Fibroblast of upper back skin (primary cell): Measurements from ENCODE around the gene PKHD1.
A peak's percentile ranks its signal among the peaks of the same experiment; 100 is the strongest.

Source experiments
- DNase-seq: peaks from one replicate; pipeline ENCODE4 v3.0.0-alpha.2; 2013

PKHD1 gene, protein sequence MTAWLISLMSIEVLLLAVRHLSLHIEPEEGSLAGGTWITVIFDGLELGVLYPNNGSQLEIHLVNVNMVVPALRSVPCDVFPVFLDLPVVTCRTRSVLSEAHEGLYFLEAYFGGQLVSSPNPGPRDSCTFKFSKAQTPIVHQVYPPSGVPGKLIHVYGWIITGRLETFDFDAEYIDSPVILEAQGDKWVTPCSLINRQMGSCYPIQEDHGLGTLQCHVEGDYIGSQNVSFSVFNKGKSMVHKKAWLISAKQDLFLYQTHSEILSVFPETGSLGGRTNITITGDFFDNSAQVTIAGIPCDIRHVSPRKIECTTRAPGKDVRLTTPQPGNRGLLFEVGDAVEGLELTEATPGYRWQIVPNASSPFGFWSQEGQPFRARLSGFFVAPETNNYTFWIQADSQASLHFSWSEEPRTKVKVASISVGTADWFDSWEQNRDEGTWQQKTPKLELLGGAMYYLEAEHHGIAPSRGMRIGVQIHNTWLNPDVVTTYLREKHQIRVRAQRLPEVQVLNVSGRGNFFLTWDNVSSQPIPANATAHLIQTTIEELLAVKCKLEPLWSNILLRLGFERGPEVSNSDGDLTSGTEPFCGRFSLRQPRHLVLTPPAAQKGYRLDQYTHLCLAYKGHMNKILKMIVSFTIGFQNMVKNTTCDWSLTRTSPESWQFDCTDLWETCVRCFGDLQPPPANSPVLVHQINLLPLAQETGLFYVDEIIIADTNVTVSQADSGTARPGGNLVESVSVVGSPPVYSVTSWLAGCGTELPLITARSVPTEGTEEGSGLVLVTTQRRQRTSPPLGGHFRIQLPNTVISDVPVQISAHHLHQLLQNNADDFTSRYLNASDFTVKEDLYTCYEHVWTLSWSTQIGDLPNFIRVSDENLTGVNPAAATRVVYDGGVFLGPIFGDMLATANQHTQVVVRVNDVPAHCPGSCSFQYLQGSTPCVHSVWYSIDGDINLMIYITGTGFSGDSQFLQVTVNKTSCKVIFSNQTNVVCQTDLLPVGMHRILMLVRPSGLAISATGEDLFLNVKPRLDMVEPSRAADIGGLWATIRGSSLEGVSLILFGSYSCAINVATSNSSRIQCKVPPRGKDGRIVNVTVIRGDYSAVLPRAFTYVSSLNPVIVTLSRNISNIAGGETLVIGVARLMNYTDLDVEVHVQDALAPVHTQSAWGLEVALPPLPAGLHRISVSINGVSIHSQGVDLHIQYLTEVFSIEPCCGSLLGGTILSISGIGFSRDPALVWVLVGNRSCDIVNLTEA (N-terminal part only)

GRCh38 chr6:52087498-52087999 is at the start of gene PKHD1:
Gene PKHD1 (minus strand): TSS chr6:52087613. CDS start chr6:52084933, 2,680 bp downstream.
- peak; percentile 1 for DNase-seq

DNA sequence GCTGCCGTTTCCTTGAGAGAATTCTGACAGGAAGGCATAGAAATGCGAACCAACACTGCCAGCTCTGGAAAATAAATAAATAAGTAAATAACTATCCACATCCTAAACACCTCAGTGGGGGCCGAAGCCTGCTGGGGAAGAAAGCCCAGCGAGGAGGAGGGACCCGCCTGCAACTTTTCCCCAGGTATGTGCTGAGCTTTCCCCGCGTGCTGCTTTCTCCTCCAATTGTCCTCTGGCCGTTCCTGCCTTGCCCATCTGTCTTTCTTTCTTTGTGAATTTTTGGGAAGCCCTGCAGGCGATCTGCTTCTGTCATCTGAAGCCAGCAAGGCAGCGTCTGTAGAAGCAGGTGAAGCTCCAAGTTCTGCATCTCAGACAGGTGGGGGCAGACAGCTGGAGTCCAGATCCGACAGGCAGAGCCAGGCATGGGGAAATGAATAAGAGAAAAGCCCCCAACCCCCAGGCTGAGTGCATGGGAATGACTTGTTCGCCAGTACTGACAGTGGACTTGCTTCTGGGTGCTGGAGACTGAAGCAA is 49.6 kb upstream of the PKHD1 start:
- DNase-seq = no peak

DNA sequence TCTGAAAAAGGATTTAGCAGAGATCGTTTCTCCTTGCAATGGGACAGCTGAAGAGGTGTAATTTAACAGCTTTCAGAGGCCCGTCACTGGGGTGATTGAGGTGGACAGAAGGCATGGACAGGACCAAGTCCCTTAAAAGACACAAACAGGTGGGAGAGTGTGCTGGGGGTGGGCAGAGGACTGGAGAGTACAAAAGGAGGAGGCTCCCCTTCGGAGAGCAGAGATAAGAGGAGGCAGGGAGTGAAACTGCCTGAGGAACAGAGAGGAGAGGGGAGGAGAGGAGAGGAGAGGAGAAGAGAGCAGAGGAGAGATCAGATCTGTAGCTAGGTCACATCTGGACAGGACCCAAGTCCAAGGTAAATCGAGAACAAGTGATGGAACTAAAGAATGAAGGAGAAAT is 48.6 kb upstream of the PKHD1 start:
- no peak for DNase-seq

- no peak for DNase-seq
These were observed 47.8 kb upstream of the PKHD1 start for GRCh38 chr6:52135217-52135616.

GRCh38 chr6:52134011-52134410 is 46.6 kb upstream of the PKHD1 start:
- DNase-seq = no peak

- no peak for DNase-seq
These were observed 45.9 kb upstream of the PKHD1 start for GRCh38 chr6:52133324-52133723.

GRCh38 chr6:52132292-52132691 is 44.9 kb upstream of the PKHD1 start:
- DNase-seq = no peak

DNA sequence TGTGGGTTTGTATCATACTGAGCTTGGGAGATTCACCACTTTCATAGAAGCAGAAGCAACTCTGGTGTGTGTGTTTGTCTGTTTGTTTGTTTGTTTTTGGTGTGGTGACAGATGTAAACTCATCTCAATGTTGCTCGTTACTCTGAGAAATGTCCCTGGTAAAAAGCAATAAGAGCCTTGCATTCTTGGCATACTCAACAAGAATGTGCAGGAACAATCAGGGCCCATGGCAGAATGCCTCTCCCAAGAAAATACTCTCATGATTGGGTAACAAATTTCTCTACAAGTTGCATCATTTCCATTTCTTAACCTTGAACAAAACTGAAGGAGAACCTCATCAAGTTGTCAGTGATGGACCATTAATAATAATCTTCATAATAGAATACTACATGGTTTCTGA is 43.0 kb upstream of the PKHD1 start:
- no peak for DNase-seq

DNA sequence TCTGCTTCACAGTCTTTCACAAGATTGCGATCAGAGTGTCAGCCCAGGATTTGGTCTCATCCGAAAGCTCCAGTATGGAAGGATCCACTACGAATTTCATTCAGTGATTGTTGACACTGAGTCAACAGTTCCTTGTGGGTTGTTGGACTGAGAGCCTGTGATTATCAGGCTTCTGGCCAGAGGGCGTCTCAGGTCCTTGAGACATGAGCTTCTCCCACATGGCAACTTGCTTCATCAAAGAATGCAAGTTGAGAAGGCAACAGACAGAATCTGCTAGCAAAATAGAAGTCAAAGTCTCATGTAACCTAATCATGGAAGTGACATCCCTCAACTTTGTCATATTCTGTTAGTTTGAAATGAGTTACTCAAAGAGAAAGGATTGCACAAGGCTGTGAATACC is 40.5 kb upstream of the PKHD1 start:
- DNase-seq = no peak

DNA sequence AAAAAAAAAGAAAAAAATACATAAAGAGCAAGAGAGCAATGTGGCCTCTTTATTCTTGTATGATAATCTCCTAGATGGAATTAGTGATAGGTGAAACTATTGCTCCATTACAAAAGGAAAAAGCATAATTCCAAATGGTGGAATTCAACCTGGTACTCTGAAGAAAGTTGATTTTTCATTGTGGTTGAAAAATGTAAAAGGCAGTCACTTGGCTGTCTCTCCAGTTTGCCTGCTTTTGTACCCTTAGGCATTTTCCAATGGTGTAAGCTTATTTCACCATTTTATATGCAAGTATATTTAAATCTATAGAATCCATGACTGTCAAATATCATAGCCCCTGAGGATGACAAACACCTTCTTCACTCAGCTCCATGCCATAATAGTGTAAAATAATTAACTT is 38.8 kb upstream of the PKHD1 start:
- DNase-seq = no peak

GRCh38 chr6:52125572-52125971 is 38.2 kb upstream of the PKHD1 start:
- DNase-seq = no peak

- no peak for DNase-seq
These were observed 37.7 kb upstream of the PKHD1 start for GRCh38 chr6:52125139-52125538.

DNA sequence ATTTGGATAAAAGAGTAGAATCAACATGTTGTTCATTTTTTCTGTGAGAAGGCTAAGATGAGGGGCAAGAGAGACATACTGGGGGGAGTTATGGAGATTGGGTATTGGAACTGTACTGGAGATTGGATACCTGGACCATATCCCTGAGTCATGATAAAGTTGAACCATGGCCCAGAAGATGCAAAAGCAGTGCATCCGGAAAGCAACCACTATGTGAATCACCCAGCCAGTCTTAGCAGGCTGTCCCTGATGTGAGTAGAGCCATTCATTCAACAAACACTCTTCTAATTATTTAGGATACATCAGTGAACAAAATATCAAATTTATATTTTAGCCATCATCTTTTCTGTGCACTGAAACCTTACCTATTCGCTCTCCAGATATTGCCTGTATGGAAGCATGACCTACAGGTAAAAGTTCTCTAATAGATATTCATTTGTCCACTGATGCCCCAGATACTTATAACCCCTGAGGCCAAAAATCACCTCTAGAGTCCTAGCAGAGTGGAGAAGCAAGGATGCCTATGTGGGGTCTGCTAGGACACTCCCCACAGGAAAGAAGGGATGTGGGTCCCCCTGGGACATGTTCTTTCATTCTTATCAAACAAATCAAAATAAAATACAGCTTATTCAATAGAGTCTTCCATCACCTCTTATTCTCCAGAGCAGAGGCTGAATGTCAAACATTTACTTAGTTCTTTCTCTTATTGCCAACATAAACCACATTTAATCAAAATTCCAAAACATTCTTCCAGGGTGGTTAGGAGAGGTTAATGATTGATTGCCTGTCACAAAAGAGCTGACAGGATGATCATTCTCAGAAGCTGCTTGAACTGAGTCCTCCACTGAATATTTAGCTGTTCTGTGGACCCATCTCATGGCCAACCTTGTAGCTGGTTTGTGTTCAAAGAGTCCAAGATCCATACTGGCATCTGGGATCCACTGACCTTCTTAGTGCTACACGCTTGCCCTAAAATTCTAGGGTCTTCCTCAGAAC is 37.0 kb upstream of the PKHD1 start:
- DNase-seq = no peak

- DNase-seq = no peak
These were observed 35.8 kb upstream of the PKHD1 start for GRCh38 chr6:52123251-52123650.

- no peak for DNase-seq
These were observed 29.9 kb upstream of the PKHD1 start for GRCh38 chr6:52117352-52117751.

DNA sequence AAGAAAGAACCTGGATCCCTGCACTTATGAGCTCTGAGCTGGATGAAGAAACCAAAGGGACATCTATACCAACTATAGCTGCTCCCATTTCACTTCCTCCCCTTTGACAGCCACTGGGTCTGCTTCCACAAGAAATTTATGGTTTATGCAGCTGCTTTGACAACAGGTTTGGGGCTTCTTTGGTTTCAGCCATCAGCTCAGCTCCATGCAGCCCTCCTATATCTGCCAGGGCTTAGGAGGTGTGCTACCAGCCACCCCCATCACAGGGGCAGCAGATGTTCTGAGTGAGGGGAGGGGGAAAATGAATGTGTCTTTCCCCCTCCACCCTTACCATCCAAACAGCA is 29.2 kb upstream of the PKHD1 start:
- DNase-seq = no peak

- no peak for DNase-seq
These were observed 28.6 kb upstream of the PKHD1 start for GRCh38 chr6:52115891-52116604.

DNA sequence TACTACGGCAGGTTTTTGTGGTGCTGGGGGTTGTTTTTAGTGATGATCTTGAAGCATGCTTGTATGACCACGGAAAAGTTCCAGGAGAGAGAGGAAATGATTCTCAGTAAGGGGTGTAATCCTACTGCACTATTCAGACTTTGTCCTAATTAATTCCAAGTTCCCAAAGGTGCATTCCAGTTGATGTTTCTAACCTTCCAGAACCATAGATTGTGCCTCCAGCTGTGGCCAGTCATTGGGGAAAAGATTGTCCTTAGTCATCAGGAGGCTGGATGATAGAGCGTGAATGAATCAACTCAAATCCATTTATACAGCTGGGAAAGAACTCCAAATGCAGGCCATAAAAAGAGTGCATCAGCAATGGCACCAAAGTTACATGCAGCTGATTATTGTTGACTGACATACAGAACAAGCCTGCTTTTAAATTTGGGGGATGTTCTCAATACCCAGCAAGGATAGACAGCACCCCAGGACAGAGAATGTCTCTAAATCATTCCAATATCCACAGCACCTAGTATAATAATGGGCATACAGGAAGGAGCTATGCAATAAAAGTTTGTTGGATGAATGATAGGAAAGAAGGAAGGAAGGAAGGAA is 27.8 kb upstream of the PKHD1 start:
- no peak for DNase-seq

DNA sequence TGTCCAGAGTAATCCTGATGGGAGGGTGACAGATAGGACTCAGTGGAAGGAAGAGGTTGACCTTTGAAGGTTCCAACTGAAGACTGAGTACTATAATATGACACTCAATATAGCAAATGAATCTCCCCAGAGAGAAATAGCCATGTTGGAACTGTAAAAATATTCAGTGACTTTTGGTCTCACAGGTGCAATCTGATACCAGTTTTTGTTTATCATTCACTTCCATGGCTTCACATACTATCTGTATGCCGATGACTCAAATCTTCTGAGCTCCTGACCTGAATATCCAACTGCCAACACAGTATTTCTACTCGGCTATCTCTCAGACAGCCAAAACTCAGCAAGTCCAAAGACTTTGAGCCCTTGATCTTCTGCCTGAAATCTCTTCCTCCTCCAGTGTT is 21.8 kb upstream of the PKHD1 start:
- no peak for DNase-seq

- no peak for DNase-seq
These were observed 20.7 kb upstream of the PKHD1 start for GRCh38 chr6:52108128-52108527.

GRCh38 chr6:52106994-52107393 is 19.6 kb upstream of the PKHD1 start:
- DNase-seq = no peak
